Ishikawa (cell line): Measurements from ENCODE around the gene MRPL17.

Experiments used
- CEBPB ChIP-seq: IDR thresholded peaks from 2 replicates; pipeline ENCODE4 v1.6.1; 2012
- CREB1 ChIP-seq: IDR thresholded peaks from 2 replicates; pipeline ENCODE4 v1.6.1; 2012; ENCODE audit warnings: low read depth
- EGR1 ChIP-seq: IDR thresholded peaks from 2 replicates; pipeline ENCODE4 v1.6.1; 2012
- EP300 ChIP-seq: IDR thresholded peaks from 2 replicates; pipeline ENCODE4 v1.6.1; 2012; ENCODE audit warnings: borderline replicate concordance
- FOXM1 ChIP-seq: IDR thresholded peaks from 2 replicates; pipeline ENCODE4 v1.6.1; 2012; ENCODE audit warnings: low read depth, borderline replicate concordance
- MAX ChIP-seq: IDR thresholded peaks from 2 replicates; pipeline ENCODE4 v1.6.1; 2012
- NFIC ChIP-seq: IDR thresholded peaks from 2 replicates; pipeline ENCODE4 v1.6.1; 2012
- RAD21 ChIP-seq: IDR thresholded peaks from 2 replicates; pipeline ENCODE4 v1.6.1; 2012; ENCODE audit warnings: low read depth
- REST ChIP-seq: IDR thresholded peaks from 2 replicates; pipeline ENCODE4 v1.6.1; 2012; ENCODE audit warnings: low read depth, mild to moderate bottlenecking
- TAF1 ChIP-seq: IDR thresholded peaks from 2 replicates; pipeline ENCODE4 v1.6.1; 2012; ENCODE audit warnings: low read depth, mild to moderate bottlenecking
- TCF12 ChIP-seq: IDR thresholded peaks from 2 replicates; pipeline ENCODE4 v1.6.1; 2012; ENCODE audit warnings: low read depth
- TEAD4 ChIP-seq: IDR thresholded peaks from 2 replicates; pipeline ENCODE4 v1.6.1; 2012
- USF1 ChIP-seq: IDR thresholded peaks from 2 replicates; pipeline ENCODE4 v1.6.1; 2012
- YY1 ChIP-seq: IDR thresholded peaks from 2 replicates; pipeline ENCODE4 v1.6.1; 2012; ENCODE audit warnings: low read depth
- ZBTB7A ChIP-seq: IDR thresholded peaks from 2 replicates; pipeline ENCODE4 v1.6.1; 2012; ENCODE audit warnings: low read depth

The MRPL17 gene

GRCh38 chr11:6631361-6631890 lies 51.7 kb downstream of the MRPL17 start:
- TF ChIP-seq CREB1 (no peak), TEAD4 (no peak), FOXM1 (no peak)

- TF ChIP-seq ZBTB7A (no peak), CEBPB (no peak), REST (no peak), YY1 (no peak), RAD21 (no peak), FOXM1 (no peak), MAX (no peak), TCF12 (no peak), EP300 (no peak), TEAD4 (no peak), EGR1 (no peak), USF1 (no peak), TAF1 (no peak), NFIC (no peak), CREB1 (no peak)
These were observed 52.4 kb downstream of the MRPL17 start for GRCh38 chr11:6630632-6631291.
